OCI-LY3 (cell line): Measurements from ENCODE around the gene PIP5K1A.

Source experiments
- H2AFZ ChIP-seq: fragments of 200-600, 300-600 bp; shearing (Covaris generic); 2 replicates; pipeline ENCODE4 v1.6.0; 2014; ENCODE audit warnings: antibody characterized with exemption, low read depth, low read length
- H3K27ac ChIP-seq: fragments of 200-600, 300-600 bp; sonication (generic); 2 replicates; pipeline ENCODE4 v1.5.1; 2014; ENCODE audit warnings: mild to moderate bottlenecking, low read length, moderate library complexity, mixed read lengths
- H3K27me3 ChIP-seq: fragments of 200-600, 300-600 bp; sonication (generic); 2 replicates; pipeline ENCODE4 v1.6.1; 2014; ENCODE audit warnings: low read depth, low read length, mixed read lengths
- H3K36me3 ChIP-seq: fragments of 200-600, 300-600 bp; sonication (generic); replicated peaks from 2 replicates; pipeline ENCODE3; 2014; ENCODE audit warnings: low read depth, low read length, mixed read lengths
- H3K4me1 ChIP-seq: fragments of 300-600, 200-600 bp; sonication (generic); 2 replicates; pipeline ENCODE4 v1.6.1; 2014; ENCODE audit warnings: low read length, mixed read lengths
- H3K4me2 ChIP-seq: fragments of 200-600, 300-600 bp; sonication (generic); 2 replicates; pipeline ENCODE4 v1.6.1; 2014; ENCODE audit warnings: low read length, mixed read lengths
- H3K4me3 ChIP-seq: fragments of 300-600, 200-600 bp; sonication (generic); 2 replicates; pipeline ENCODE4 v1.5.1; 2014; ENCODE audit warnings: antibody characterized with exemption, mild to moderate bottlenecking, low read length, moderate library complexity
- H3K79me2 ChIP-seq: fragments of 300-600, 200-600 bp; shearing (Covaris generic); 2 replicates; pipeline ENCODE4 v1.6.1; 2014; ENCODE audit warnings: mild to moderate bottlenecking, low read length, mixed read lengths
- H3K9ac ChIP-seq: fragments of 300-600, 200-600 bp; shearing (Covaris generic); 2 replicates; pipeline ENCODE4 v1.6.0; 2014; ENCODE audit warnings: mild to moderate bottlenecking, low read length, moderate library complexity
- H3K9me3 ChIP-seq: fragments of 200-600, 300-600 bp; shearing (Covaris generic); 2 replicates; pipeline ENCODE4 v1.6.1; 2014; ENCODE audit warnings: low read length, mixed read lengths; ENCODE audit not compliant: insufficient read depth
- H4K20me1 ChIP-seq: fragments of 200-600, 300-600 bp; sonication (generic); 2 replicates; pipeline ENCODE4 v1.6.1; 2016; ENCODE audit warnings: low read length, mixed read lengths; ENCODE audit not compliant: insufficient read depth
- EZH2phosphoT487 ChIP-seq: fragments of 200-600 bp; shearing (Covaris generic); IDR thresholded peaks from 2 replicates; pipeline ENCODE4 v1.6.1; 2018; ENCODE audit warnings: antibody characterized with exemption, mixed run types, low read depth
- TF ChIP-seq, protein P1 (sequence below): fragments of 200-600, 300-600 bp; sonication (generic); IDR thresholded peaks from 2 replicates; pipeline ENCODE4 v1.5.1; 2014; ENCODE audit warnings: antibody characterized with exemption, low read length, low read depth

Gene PIP5K1A

DNA sequence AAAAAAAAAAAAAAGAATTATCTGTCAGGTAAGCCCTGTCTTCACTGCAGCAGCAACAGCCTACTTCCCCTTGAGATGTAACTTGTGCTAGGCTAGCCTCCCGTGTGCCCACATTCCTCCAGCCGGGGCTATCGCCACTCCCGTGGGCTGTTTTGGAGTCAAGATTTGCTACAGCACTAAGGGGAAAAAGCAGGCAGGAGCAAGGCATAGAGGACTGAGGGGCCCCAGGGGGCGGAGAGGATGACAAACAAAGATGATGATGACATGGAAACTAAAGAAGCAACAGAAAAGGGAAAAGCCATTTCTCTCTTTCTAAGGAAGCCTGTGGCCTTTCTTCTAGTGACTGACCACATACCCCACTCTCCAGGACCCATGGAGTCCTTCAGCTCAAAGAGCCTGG, 40.0 kb upstream of the PIP5K1A start:
- no peaks in the 10 kb centered on the region for H3K27me3 ChIP-seq
- H3K9me3 ChIP-seq, result no peaks in the 10 kb centered on the region
- H2AFZ ChIP-seq, result no peak overlapping the region
- TF ChIP-seq, protein P1, sequence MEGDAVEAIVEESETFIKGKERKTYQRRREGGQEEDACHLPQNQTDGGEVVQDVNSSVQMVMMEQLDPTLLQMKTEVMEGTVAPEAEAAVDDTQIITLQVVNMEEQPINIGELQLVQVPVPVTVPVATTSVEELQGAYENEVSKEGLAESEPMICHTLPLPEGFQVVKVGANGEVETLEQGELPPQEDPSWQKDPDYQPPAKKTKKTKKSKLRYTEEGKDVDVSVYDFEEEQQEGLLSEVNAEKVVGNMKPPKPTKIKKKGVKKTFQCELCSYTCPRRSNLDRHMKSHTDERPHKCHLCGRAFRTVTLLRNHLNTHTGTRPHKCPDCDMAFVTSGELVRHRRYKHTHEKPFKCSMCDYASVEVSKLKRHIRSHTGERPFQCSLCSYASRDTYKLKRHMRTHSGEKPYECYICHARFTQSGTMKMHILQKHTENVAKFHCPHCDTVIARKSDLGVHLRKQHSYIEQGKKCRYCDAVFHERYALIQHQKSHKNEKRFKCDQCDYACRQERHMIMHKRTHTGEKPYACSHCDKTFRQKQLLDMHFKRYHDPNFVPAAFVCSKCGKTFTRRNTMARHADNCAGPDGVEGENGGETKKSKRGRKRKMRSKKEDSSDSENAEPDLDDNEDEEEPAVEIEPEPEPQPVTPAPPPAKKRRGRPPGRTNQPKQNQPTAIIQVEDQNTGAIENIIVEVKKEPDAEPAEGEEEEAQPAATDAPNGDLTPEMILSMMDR, result no peak
- no peak for TF ChIP-seq EZH2phosphoT487
- H4K20me1 ChIP-seq, result no peaks in the 10 kb centered on the region
- H3K4me1 ChIP-seq, result peaks cover 27% of the 10 kb centered on the region
- no peak overlapping the region for H3K27ac ChIP-seq
- no peak overlapping the region for H3K9ac ChIP-seq
- H3K36me3 ChIP-seq, result peaks cover 8% of the 10 kb centered on the region
- H3K4me3 ChIP-seq, result no peak overlapping the region
- no peaks in the 10 kb centered on the region for H3K79me2 ChIP-seq
- H3K4me2 ChIP-seq, result no peak overlapping the region

DNA sequence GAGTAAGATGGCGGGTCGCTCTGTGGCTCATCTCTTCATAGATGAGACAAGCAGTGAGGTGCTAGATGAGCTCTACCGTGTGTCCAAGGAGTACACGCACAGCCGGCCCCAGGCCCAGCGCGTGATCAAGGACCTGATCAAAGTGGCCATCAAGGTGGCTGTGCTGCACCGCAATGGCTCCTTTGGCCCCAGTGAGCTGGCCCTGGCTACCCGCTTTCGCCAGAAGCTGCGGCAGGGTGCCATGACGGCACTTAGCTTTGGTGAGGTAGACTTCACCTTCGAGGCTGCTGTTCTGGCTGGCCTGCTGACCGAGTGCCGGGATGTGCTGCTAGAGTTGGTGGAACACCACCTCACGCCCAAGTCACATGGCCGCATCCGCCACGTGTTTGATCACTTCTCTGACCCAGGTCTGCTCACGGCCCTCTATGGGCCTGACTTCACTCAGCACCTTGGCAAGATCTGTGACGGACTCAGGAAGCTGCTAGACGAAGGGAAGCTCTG, 39.6 kb upstream of the PIP5K1A start:
- peaks cover 8% of the 10 kb centered on the region for H3K36me3 ChIP-seq
- no peak overlapping the region for H3K27ac ChIP-seq

DNA sequence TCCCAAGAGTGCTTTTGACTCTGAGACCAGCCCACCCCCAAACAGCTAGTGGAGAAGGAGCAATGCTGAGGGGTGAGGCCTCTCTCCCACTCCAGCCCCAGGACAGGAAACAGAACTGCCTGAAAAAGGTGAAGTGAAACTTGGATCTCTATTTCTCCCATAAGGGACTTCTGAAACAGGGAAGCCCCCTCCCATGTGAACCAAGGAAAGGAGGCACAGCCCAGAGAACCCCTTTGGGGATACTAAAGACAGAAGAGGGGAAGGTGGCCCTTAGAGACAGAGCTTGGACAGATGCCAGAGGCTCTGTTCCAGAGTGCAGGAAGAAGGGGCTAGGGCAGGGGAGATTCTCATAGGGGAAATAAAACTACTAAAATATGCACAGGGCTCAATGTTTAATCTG, 39.0 kb upstream of the PIP5K1A start:
- Histone ChIP-seq H3K4me1 (peaks cover 28% of the 10 kb centered on the region), H3K79me2 (no peaks in the 10 kb centered on the region), H4K20me1 (no peaks in the 10 kb centered on the region), H3K9me3 (no peaks in the 10 kb centered on the region), H3K4me2 (no peak overlapping the region), H2AFZ (no peak overlapping the region), H3K27me3 (no peaks in the 10 kb centered on the region), H3K4me3 (no peak overlapping the region), H3K36me3 (peaks cover 8% of the 10 kb centered on the region), H3K27ac (no peak overlapping the region), H3K9ac (no peak overlapping the region)
- TF ChIP-seq, protein P1, result no peak
- no peak for TF ChIP-seq EZH2phosphoT487

More for the DNA sequence above, 39.6 kb upstream of the PIP5K1A start:
- no peaks in the 10 kb centered on the region for H3K9me3 ChIP-seq
- no peak overlapping the region for H3K9ac ChIP-seq
- TF ChIP-seq, protein P1, result no peak
- TF ChIP-seq EZH2phosphoT487, result no peak
- H3K27me3 ChIP-seq, result no peaks in the 10 kb centered on the region
- H4K20me1 ChIP-seq, result no peaks in the 10 kb centered on the region
- no peak overlapping the region for H3K4me3 ChIP-seq
- no peaks in the 10 kb centered on the region for H3K79me2 ChIP-seq
- no peak overlapping the region for H3K4me2 ChIP-seq
- H2AFZ ChIP-seq, result no peak overlapping the region
- H3K4me1 ChIP-seq, result peaks cover 27% of the 10 kb centered on the region

DNA sequence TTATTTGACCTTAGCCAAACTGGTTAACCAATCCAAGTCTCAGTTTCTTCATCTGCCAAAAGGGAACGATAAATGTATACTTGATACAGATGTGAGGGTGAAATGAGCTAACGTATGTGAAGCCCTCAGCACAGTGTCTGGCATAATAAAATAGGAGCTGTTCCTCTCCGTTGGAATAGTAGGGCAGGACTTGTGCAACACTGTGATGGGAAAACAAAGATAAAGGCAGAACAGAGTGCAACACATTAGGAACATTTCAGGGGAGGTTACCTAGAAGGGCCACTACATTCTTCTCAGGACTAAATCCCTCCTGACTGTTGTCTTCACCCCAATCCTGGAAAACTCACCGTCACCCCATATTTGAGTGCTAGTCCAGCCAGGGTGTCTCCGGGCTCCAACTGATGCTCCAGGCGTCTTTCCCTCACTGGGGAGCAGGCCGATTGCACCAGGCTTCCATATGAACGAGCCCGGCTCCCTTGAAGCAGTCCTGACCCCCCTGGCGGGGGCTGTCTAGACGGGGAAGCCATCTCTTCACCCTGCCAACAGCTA, 33.5 kb upstream of the PIP5K1A start:
- peak overlapping the region; percentile 95 for H3K4me3 ChIP-seq
- no peak for TF ChIP-seq EZH2phosphoT487
- TF ChIP-seq, protein P1, result no peak
- peaks cover 26% of the 10 kb centered on the region for H3K79me2 ChIP-seq
- peak overlapping the region; percentile 96 for H3K4me2 ChIP-seq
- H3K9me3 ChIP-seq, result no peaks in the 10 kb centered on the region
- H3K9ac ChIP-seq, result peak overlapping the region; percentile 88
- H3K27ac ChIP-seq, result no peak overlapping the region
- H3K4me1 ChIP-seq, result peaks cover 18% of the 10 kb centered on the region
- peaks cover 10% of the 10 kb centered on the region for H3K36me3 ChIP-seq
- H3K27me3 ChIP-seq, result no peaks in the 10 kb centered on the region
- H2AFZ ChIP-seq, result peak overlapping the region; percentile 97
- H4K20me1 ChIP-seq, result no peaks in the 10 kb centered on the region
